Astrocyte of the spinal cord (primary cell): ENCODE results near the gene MXI1.

ENCODE experiments used
- DNase-seq: peaks from one replicate; pipeline ENCODE4 v3.0.0; 2011; ENCODE audit warnings: low read depth, low spot score
- H3K4me3 ChIP-seq: 2 replicates; pipeline ENCODE4 v1.5.1; 2011; ENCODE audit warnings: low read depth, mild to moderate bottlenecking, low read length, moderate library complexity
- in situ Hi-C: cut with HindIII; loops from 2 replicates; pipeline ENCODE4 v1.10.0; 2017; ENCODE audit warnings: low sequenced_read_pairs
- TF ChIP-seq, protein P1 (sequence below): IDR thresholded peaks from 2 replicates; pipeline ENCODE4 v1.5.1; 2012; ENCODE audit warnings: low read depth, mild to moderate bottlenecking, low read length, inconsistent platforms

The MXI1 gene

DNA sequence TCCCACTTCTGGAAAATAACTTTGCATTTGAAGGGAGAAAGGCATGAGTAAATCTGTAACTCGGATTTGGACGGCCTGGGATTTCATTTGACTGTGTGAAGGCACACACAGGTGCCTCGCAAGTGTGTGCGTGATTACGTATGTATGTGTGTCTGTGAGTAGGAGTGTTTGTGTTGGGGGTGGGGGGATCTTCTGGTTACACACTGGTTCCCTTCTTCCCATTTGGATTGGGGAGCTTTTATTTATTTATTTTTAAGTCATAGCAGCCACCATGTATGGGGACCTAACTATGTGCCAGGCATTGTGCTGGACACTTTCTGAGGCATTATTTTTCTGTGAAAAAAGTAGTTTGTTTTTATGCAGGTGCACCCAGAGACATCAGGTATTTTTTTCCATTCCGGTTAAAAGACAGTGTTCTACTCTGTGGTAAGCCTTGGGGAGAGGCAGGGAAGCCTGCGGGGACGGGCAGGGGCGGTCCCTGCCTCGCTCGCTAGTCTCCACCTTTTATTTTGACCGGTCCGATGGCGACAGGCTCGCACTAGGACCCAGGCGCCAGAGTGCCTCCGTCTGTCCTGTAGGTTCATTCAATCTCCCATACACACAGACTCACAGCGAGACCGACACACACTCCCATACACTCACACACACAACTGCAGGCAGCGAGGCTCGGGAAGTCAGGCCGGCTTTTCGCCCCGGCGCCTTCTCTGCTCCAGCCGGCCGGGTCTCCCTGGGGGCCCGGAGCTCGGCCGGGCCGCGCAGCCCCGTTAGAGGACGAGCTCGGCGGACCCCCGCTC, at the start of gene MXI1:
Gene MXI1, plus strand, starts transcription at position 595 of the 794 bp plus-strand sequence. CDS start 204 bp downstream, outside the sequence.
- TF ChIP-seq, protein P1, sequence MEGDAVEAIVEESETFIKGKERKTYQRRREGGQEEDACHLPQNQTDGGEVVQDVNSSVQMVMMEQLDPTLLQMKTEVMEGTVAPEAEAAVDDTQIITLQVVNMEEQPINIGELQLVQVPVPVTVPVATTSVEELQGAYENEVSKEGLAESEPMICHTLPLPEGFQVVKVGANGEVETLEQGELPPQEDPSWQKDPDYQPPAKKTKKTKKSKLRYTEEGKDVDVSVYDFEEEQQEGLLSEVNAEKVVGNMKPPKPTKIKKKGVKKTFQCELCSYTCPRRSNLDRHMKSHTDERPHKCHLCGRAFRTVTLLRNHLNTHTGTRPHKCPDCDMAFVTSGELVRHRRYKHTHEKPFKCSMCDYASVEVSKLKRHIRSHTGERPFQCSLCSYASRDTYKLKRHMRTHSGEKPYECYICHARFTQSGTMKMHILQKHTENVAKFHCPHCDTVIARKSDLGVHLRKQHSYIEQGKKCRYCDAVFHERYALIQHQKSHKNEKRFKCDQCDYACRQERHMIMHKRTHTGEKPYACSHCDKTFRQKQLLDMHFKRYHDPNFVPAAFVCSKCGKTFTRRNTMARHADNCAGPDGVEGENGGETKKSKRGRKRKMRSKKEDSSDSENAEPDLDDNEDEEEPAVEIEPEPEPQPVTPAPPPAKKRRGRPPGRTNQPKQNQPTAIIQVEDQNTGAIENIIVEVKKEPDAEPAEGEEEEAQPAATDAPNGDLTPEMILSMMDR, result no peak
- peak within 1 kb of the TSS; percentile 60 for H3K4me3 ChIP-seq
- DNase-seq, result peak; percentile 82
- in situ Hi-C loops, result no loop called here

DNA sequence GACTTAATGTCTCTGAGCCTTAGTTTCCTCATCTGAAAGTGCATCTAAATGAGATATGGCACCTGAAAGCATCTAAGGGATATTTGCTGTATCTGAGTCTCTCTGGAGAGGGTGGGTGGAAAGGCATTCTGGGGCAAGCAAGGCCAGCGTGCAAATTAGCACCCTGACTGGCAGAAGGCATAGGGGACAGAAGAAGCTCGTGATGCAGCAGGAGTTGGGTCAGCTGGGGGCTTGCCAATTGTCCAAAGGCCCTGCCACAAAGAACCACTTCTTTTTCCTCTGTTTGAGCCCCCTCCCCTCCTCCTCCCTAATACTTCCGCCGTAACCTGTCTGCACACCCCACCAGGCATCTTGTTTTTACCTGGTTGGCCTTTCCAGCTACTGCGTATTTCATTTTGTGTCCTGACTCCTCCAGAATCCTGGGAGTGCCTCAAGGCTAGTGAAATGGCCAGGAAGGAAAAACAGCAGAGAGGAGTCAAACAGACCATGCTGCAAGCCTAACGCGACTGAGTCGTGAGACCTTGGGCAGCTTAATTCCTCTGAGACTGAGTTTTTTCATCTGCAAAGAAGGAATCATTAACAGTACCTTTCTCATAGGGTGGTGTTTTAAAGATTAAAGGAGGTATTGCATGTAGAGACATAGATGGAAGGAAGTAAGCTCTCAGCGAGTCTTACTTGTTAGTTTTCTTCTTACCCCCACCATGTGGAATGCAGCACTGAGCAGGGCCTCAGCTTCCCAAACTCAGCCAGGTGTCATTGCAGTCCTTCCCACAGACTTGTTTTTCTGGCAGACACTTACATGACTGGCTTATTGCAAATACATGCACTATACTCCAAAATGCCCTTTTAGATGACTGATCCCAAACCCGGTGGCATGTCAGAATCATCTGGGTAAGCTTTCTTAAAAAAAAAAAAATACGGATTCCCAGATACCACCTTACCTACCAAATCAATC, 49.1 kb upstream of the MXI1 start:
- DNase-seq, result no peak
- in situ Hi-C loops, result no loop called here
- TF ChIP-seq, protein P1, result no peak

DNA sequence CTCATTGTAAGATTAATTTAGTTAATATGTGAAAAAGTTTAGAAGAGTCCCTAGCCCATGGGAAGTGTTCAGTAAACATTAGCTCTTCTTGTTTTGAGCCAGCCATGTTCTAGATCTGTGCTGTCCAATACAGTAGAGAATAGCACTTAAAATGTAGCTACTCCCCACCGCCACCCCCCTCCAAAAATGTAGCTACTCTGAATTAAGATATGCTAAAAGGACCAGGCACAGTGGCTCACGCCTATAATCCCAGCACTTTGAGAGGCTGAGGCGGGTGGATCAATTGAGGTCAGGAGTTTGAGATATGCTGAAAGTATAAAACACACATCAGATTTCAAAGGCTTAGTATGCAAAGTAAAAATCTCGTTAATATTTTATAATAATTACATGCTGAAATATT, 47.3 kb upstream of the MXI1 start:
- in situ Hi-C loops, result no loop called here
- no peak for DNase-seq
- TF ChIP-seq, protein P1, result no peak
- no peak overlapping the region for H3K4me3 ChIP-seq

More for the DNA sequence above, 49.1 kb upstream of the MXI1 start:
- H3K4me3 ChIP-seq, result no peak overlapping the region

DNA sequence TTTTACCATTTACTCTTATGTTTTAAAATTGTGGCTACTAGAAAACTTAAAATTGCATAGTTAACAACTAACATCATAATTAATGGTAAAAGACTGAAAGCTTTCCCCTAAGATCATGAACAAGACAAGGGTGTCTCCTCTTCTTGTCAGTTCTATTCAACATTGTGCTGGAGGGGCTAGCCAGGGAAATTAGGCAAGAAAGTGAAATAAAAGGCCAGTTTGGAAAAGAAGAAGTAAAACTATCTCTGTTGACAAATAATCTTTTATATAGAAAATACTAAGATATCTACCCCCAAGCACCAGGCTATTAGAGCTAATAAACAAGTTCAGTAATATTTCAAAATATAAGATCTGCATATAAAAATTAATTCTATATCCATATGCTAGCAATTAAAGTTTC, 46.9 kb upstream of the MXI1 start:
- in situ Hi-C loops, result no loop called here
- TF ChIP-seq, protein P1, result no peak
- DNase-seq, result no peak
- no peak overlapping the region for H3K4me3 ChIP-seq

DNA sequence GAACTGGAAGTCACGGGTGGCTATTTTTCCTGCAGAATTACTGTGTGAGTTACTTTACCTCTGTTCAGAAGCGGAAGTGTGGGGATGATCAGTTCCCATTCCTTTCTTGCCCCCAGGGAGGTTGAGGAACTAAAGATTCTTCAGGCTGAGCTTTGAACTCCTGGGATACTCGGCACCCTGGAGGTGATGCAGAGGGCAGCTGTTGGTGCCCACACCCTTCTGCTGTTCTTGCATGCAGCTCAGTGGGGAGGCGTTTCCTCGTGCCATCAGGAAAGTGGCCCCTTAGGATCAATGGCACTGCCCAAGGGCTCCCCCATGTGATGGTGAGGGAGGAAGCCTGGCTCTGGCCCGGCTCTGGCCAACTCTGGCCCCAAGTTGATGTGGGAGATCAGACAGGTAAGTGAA, 44.7 kb upstream of the MXI1 start:
- TF ChIP-seq, protein P1, result no peak

DNA sequence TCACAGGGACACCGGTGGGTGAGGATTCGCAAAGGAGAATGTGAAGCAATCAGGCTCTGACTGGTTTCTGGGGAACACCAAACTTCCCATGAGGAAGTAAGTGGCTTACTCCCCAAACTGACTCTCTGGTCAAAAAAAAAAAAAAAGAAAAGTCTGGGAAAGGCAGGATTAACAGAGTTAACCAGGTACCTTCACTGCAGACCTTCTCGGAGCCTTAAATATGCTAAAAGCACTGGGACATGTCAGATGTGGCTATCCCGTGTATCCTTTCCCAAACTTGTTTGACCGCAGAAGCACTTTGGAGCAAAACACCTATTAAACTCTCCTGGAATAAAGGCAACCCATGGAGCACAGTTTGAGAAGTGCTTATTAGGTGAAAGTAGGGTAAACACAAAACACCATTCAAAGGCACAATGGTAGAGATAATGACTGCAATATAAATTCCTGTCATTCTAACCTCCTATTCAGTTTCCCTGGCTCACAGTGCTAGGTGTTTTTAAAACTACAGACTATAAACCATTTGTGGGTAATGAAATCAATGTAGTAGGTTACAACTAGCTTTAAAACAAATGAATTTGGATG, 44.1 kb upstream of the MXI1 start:
- in situ Hi-C loops, result no loop called here
- no peak overlapping the region for H3K4me3 ChIP-seq
- no peak for DNase-seq
- TF ChIP-seq, protein P1, result no peak

More for the DNA sequence above, 44.7 kb upstream of the MXI1 start:
- in situ Hi-C loops, result no loop called here
- DNase-seq, result no peak
- H3K4me3 ChIP-seq, result no peak overlapping the region
